Astrocyte (in vitro differentiated cells and primary cell): ENCODE results near the gene FADS2. TPM values are rescaled to one million over a fixed set of nuclear protein-coding genes. Genes with fewer than 3 reads are reported as not detected.

Experiments
- DNase-seq: peaks from one replicate; pipeline ENCODE4 v3.0.0-alpha.2; 2010; ENCODE audit warnings: low read depth
- FAIRE-seq: peaks from 2 replicates; lab custom pipeline; 2011; peaks lifted over from hg19 to GRCh38; lab: Jason Lieb, UNC
- H2AFZ ChIP-seq: 2 replicates; pipeline ENCODE4 v1.6.0; 2012; ENCODE audit warnings: low read depth, low read length, inconsistent platforms
- H3K27ac ChIP-seq: 2 replicates; pipeline ENCODE4 v1.5.1; 2011; ENCODE audit warnings: low read depth, low read length, inconsistent platforms
- H3K27me3 ChIP-seq: 2 replicates; pipeline ENCODE4 v1.6.0; 2011; ENCODE audit warnings: low read length, inconsistent platforms; ENCODE audit not compliant: insufficient read depth
- H3K36me3 ChIP-seq: 2 replicates; pipeline ENCODE4 v1.5.1; 2011; ENCODE audit warnings: low read length, inconsistent platforms; ENCODE audit not compliant: insufficient read depth
- H3K4me1 ChIP-seq: 2 replicates; pipeline ENCODE4 v1.5.1; 2011; ENCODE audit warnings: low read length, inconsistent platforms; ENCODE audit not compliant: insufficient read depth
- H3K4me2 ChIP-seq: 2 replicates; pipeline ENCODE4 v1.6.0; 2012; ENCODE audit warnings: low read length, inconsistent platforms
- H3K4me3 ChIP-seq: 2 replicates; pipeline ENCODE4 v1.5.1; 2011; ENCODE audit warnings: low read depth, mild to moderate bottlenecking, low read length, inconsistent platforms; ENCODE audit not compliant: insufficient read depth
- H3K79me2 ChIP-seq: 2 replicates; pipeline ENCODE4 v1.6.0; 2012; ENCODE audit warnings: mild to moderate bottlenecking, low read length, inconsistent platforms; ENCODE audit not compliant: insufficient read depth
- H3K9ac ChIP-seq: 2 replicates; pipeline ENCODE4 v1.6.0; 2012; ENCODE audit warnings: mild to moderate bottlenecking, low read length, inconsistent platforms
- H3K9me3 ChIP-seq: 2 replicates; pipeline ENCODE4 v1.5.1; 2012; ENCODE audit warnings: low read depth, mild to moderate bottlenecking, low read length, inconsistent platforms; ENCODE audit not compliant: insufficient read depth
- H4K20me1 ChIP-seq: 2 replicates; pipeline ENCODE4 v1.6.0; 2012; ENCODE audit warnings: low read length, inconsistent platforms; ENCODE audit not compliant: insufficient read depth
- H3K27ac Mint-ChIP-seq: one replicate; pipeline ENCODE4 v1.8.0; 2021; ENCODE audit warnings: mild to moderate bottlenecking, mixed read lengths; ENCODE audit not compliant: unreplicated experiment
- H3K27me3 Mint-ChIP-seq: one replicate; pipeline ENCODE4 v1.8.0; 2021; ENCODE audit warnings: low read depth, mixed read lengths; ENCODE audit not compliant: unreplicated experiment
- H3K36me3 Mint-ChIP-seq: one replicate; pipeline ENCODE4 v1.8.0; 2021; ENCODE audit warnings: low read depth, mixed read lengths; ENCODE audit not compliant: unreplicated experiment
- H3K4me1 Mint-ChIP-seq: one replicate; pipeline ENCODE4 v1.8.0; 2021; ENCODE audit warnings: low read depth, mixed read lengths; ENCODE audit not compliant: unreplicated experiment
- H3K4me3 Mint-ChIP-seq: one replicate; pipeline ENCODE4 v1.8.0; 2021; ENCODE audit warnings: mild to moderate bottlenecking, moderate library complexity, mixed read lengths; ENCODE audit not compliant: unreplicated experiment
- H3K9me3 Mint-ChIP-seq: one replicate; pipeline ENCODE4 v1.8.0; 2021; ENCODE audit warnings: mild to moderate bottlenecking, mixed read lengths; ENCODE audit not compliant: unreplicated experiment
- EZH2 ChIP-seq: IDR thresholded peaks from 2 replicates; pipeline ENCODE4 v1.6.1; 2012; ENCODE audit warnings: mild to moderate bottlenecking, low read length, inconsistent platforms; ENCODE audit not compliant: insufficient read depth
- total RNA-seq: library from RNA; stranded (reverse); gene quantifications from 2 replicates; pipeline ENCODE4 v1.2.1, GENCODE V29; 2021
- TF ChIP-seq, protein P1 (sequence below): IDR thresholded peaks from 2 replicates; pipeline ENCODE4 v1.5.1; 2011; ENCODE audit warnings: low read depth, mild to moderate bottlenecking, inconsistent platforms, low read length, moderate library complexity; ENCODE audit not compliant: insufficient read depth

Gene FADS2
- total RNA-seq, 1 donor from 2014 or later = 287 TPM

DNA sequence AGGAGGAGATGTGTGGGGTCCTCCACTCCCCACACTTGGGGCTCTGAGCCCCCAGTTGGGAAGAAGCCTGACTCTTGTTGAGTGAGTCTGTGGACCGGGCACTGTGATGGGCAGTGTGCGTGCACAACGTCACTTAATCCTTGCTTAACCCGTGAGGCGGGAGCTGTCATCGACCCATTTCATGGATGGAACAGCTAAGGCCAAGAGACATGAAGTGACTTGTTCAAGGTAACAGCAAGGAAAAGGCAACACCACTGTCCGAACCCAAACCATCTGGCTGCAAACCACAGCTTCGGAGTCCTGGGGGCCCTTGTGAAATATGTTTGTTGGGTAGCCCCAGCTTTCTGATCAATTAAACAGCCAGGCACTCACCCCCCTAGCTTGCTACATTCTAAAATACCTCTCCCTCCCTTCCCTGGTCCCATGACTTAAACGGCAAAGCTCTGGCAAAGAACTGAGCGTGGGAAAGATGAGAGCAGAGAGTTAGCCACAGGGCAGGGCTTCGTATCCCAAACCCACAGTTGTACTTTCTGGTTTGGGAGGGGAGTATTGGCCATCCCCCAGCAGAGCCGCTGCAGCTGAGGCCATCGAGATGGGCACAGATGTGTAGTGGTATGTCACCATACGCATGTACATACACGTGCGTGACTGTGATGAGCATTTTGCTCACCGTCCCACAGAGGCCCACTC lies 26.3 kb downstream of the FADS2 start:
- H3K9me3 ChIP-seq = no peaks in the 10 kb centered on the region
- H2AFZ ChIP-seq = no peak overlapping the region
- no peak overlapping the region for H3K27ac Mint-ChIP-seq
- no peaks in the 10 kb centered on the region for H3K27me3 Mint-ChIP-seq
- no peaks in the 10 kb centered on the region for H3K9me3 Mint-ChIP-seq
- TF ChIP-seq, protein P1, sequence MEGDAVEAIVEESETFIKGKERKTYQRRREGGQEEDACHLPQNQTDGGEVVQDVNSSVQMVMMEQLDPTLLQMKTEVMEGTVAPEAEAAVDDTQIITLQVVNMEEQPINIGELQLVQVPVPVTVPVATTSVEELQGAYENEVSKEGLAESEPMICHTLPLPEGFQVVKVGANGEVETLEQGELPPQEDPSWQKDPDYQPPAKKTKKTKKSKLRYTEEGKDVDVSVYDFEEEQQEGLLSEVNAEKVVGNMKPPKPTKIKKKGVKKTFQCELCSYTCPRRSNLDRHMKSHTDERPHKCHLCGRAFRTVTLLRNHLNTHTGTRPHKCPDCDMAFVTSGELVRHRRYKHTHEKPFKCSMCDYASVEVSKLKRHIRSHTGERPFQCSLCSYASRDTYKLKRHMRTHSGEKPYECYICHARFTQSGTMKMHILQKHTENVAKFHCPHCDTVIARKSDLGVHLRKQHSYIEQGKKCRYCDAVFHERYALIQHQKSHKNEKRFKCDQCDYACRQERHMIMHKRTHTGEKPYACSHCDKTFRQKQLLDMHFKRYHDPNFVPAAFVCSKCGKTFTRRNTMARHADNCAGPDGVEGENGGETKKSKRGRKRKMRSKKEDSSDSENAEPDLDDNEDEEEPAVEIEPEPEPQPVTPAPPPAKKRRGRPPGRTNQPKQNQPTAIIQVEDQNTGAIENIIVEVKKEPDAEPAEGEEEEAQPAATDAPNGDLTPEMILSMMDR = no peak
- TF ChIP-seq EZH2 = no peak
- FAIRE-seq = no peak
- H3K79me2 ChIP-seq = no peaks in the 10 kb centered on the region
- DNase-seq = no peak
- H3K4me2 ChIP-seq = no peak overlapping the region
- H3K4me3 ChIP-seq = no peak overlapping the region
- H3K27me3 ChIP-seq = no peaks in the 10 kb centered on the region
- H3K9ac ChIP-seq = no peak overlapping the region
- H3K36me3 Mint-ChIP-seq = peaks cover 14% of the 10 kb centered on the region
- peaks cover 47% of the 10 kb centered on the region for H3K36me3 ChIP-seq
- no peaks in the 10 kb centered on the region for H3K4me1 ChIP-seq
- H3K4me1 Mint-ChIP-seq = no peaks in the 10 kb centered on the region
- no peak overlapping the region for H3K27ac ChIP-seq
- H4K20me1 ChIP-seq = peaks cover 65% of the 10 kb centered on the region
- H3K4me3 Mint-ChIP-seq = no peak overlapping the region

- peaks cover 44% of the 10 kb centered on the region for H3K36me3 ChIP-seq
- no peak overlapping the region for H3K27ac Mint-ChIP-seq
- H3K4me3 Mint-ChIP-seq = no peak overlapping the region
These were observed 27.0 kb downstream of the FADS2 start for GRCh38 chr11:61854966-61855714.

More at GRCh38 chr11:61854966-61855714, 27.0 kb downstream of the FADS2 start:
- FAIRE-seq = no peak
- H3K4me2 ChIP-seq = no peak overlapping the region
- Mint-ChIP-seq H3K36me3 (peaks cover 14% of the 10 kb centered on the region), H3K4me1 (no peaks in the 10 kb centered on the region), H3K9me3 (no peaks in the 10 kb centered on the region), H3K27me3 (no peaks in the 10 kb centered on the region)
- H3K4me3 ChIP-seq = no peak overlapping the region
- TF ChIP-seq EZH2 = no peak
- TF ChIP-seq, protein P1 = no peak
- no peak overlapping the region for H2AFZ ChIP-seq
- no peak for DNase-seq
- H3K27me3 ChIP-seq = no peaks in the 10 kb centered on the region
- no peak overlapping the region for H3K9ac ChIP-seq
- no peaks in the 10 kb centered on the region for H3K4me1 ChIP-seq
- H3K27ac ChIP-seq = no peak overlapping the region
- H3K9me3 ChIP-seq = no peaks in the 10 kb centered on the region
- no peaks in the 10 kb centered on the region for H3K79me2 ChIP-seq
- peaks cover 62% of the 10 kb centered on the region for H4K20me1 ChIP-seq
